Muscle of leg (tissue), 11 donors: ENCODE results near the gene SRSF1. TPM values are rescaled to one million over a fixed set of nuclear protein-coding genes. Genes with fewer than 3 reads are reported as not detected.
"Not testable (repeated sequence)": the region's sequence is repeated elsewhere in the genome, so short reads cannot be mapped to it uniquely, and the experiment has no call there.

ENCODE experiments used
- DNase-seq: peaks from one replicate; pipeline ENCODE4 v3.0.0; 2013
- H3K27ac ChIP-seq: one replicate; pipeline ENCODE4 v1.5.1; 2013; ENCODE audit warnings: mild to moderate bottlenecking, low read length, control low read depth
- H3K27me3 ChIP-seq: one replicate; pipeline ENCODE4 v1.6.1; 2013; ENCODE audit warnings: low read length; ENCODE audit not compliant: control insufficient read depth, insufficient read depth
- H3K36me3 ChIP-seq: one replicate; pipeline ENCODE4 v1.6.1; 2013; ENCODE audit warnings: low read length; ENCODE audit not compliant: control insufficient read depth, insufficient read depth
- H3K4me1 ChIP-seq: one replicate; pipeline ENCODE4 v1.6.1; 2013; ENCODE audit warnings: low read length; ENCODE audit not compliant: control insufficient read depth, insufficient read depth
- H3K4me3 ChIP-seq: one replicate; pipeline ENCODE4 v1.5.1; 2013; ENCODE audit warnings: low read length, control low read depth
- H3K9me3 ChIP-seq: replicated peaks from 2 replicates; pipeline ENCODE4 v1.6.1; 2013; ENCODE audit warnings: low read depth, low read length; ENCODE audit not compliant: control insufficient read depth
- WGBS: methylation state at CpG from one replicate; pipeline ENCODE4 v1.1.5; 2013; ENCODE audit warnings: missing lambda C conversion rate; ENCODE audit not compliant: insufficient coverage; 5-methylcytosine and 5-hydroxymethylcytosine counted together
- polyA plus RNA-seq, 8 donors: library from polyadenylated mRNA; unstranded; fragments of 120-200 nt; gene quantifications; one replicate each; pipeline versions ENCODE4 v1.2.1 to v1.2.3, GENCODE V29; 2013; ENCODE audit warnings: inconsistent platforms in 1 of 8, low replicate concordance in 1 of 8; ENCODE audit not compliant: insufficient read length in 8 of 8, insufficient read depth in 1 of 8
- total RNA-seq: library from RNA; stranded (reverse); fragments of 120-200 nt; gene quantifications from one replicate; pipeline ENCODE4 v1.2.4, GENCODE V29; 2013

The SRSF1 gene
- total and polyA plus RNA-seq, 9 donors = 161 to 241 (median 192) TPM

GRCh38 chr17:58047376-58048150, 40.5 kb upstream of the SRSF1 start:
- Histone ChIP-seq H3K36me3 (no peaks in the 10 kb centered on the region), H3K4me1 (no peaks in the 10 kb centered on the region), H3K9me3 (no peaks in the 10 kb centered on the region), H3K27me3 (peaks cover 4% of the 10 kb centered on the region), H3K27ac (no peak overlapping the region), H3K4me3 (no peak overlapping the region)
- 38% methylated on average over 3 of the region's 4 CpGs for WGBS
- DNase-seq = no peak

GRCh38 chr17:58046239-58047094, 39.4 kb upstream of the SRSF1 start:
- H3K27ac ChIP-seq = no peak overlapping the region

GRCh38 chr17:58044256-58044655, 37.2 kb upstream of the SRSF1 start:
- H3K4me3 ChIP-seq, H3K27ac ChIP-seq, H3K36me3 ChIP-seq, H3K4me1 ChIP-seq, H3K27me3 ChIP-seq, H3K9me3 ChIP-seq, DNase-seq: not testable (repeated sequence)
- WGBS = 84% methylated on average over 4 of the region's 6 CpGs

More at GRCh38 chr17:58046239-58047094, 39.4 kb upstream of the SRSF1 start:
- H3K4me3 ChIP-seq = no peak overlapping the region
- H3K27me3 ChIP-seq = peaks cover 4% of the 10 kb centered on the region
- H3K9me3 ChIP-seq = no peaks in the 10 kb centered on the region
- WGBS = 37% methylated on average over 7 of the region's 18 CpGs
- DNase-seq = no peak
- H3K4me1 ChIP-seq = no peaks in the 10 kb centered on the region
- no peaks in the 10 kb centered on the region for H3K36me3 ChIP-seq

- peaks cover 9% of the 10 kb centered on the region for H3K27me3 ChIP-seq
- no peaks in the 10 kb centered on the region for H3K4me1 ChIP-seq
- DNase-seq = no peak
- 96% methylated on average over 2 of the region's 5 CpGs for WGBS
- H3K36me3 ChIP-seq = no peaks in the 10 kb centered on the region
- H3K27ac ChIP-seq = no peak overlapping the region
- no peaks in the 10 kb centered on the region for H3K9me3 ChIP-seq
- no peak overlapping the region for H3K4me3 ChIP-seq
Observed at GRCh38 chr17:58043221-58044181, 36.5 kb upstream of the SRSF1 start.

GRCh38 chr17:58041161-58041560, 34.1 kb upstream of the SRSF1 start:
- Histone ChIP-seq H3K9me3 (no peaks in the 10 kb centered on the region), H3K36me3 (no peaks in the 10 kb centered on the region), H3K27me3 (peaks cover 5% of the 10 kb centered on the region), H3K4me3 (no peak overlapping the region), H3K4me1 (no peaks in the 10 kb centered on the region), H3K27ac (no peak overlapping the region)
- 38% methylated on average over 2 of the region's 5 CpGs for WGBS
- no peak for DNase-seq

- 65% methylated on average over 3 of the region's 8 CpGs for WGBS
- no peaks in the 10 kb centered on the region for H3K4me1 ChIP-seq
- no peaks in the 10 kb centered on the region for H3K36me3 ChIP-seq
- H3K27me3 ChIP-seq = peaks cover 5% of the 10 kb centered on the region
- DNase-seq = no peak
- no peak overlapping the region for H3K27ac ChIP-seq
- no peaks in the 10 kb centered on the region for H3K9me3 ChIP-seq
- no peak overlapping the region for H3K4me3 ChIP-seq
Observed at GRCh38 chr17:58040386-58040785, 33.3 kb upstream of the SRSF1 start.

- Histone ChIP-seq H3K9me3 (no peaks in the 10 kb centered on the region), H3K4me1 (no peaks in the 10 kb centered on the region), H3K4me3 (no peak overlapping the region), H3K36me3 (no peaks in the 10 kb centered on the region), H3K27ac (no peak overlapping the region), H3K27me3 (peaks cover 5% of the 10 kb centered on the region)
- 70% methylated on average over 2 of the region's 3 CpGs for WGBS
- DNase-seq = no peak
Observed at GRCh38 chr17:58039975-58040374, 32.9 kb upstream of the SRSF1 start.

- H3K9me3 ChIP-seq = no peaks in the 10 kb centered on the region
- no peaks in the 10 kb centered on the region for H3K36me3 ChIP-seq
- H3K27ac ChIP-seq = no peak overlapping the region
- no peaks in the 10 kb centered on the region for H3K27me3 ChIP-seq
- no peak for DNase-seq
- 66% methylated on average over 2 of the region's 6 CpGs for WGBS
- no peaks in the 10 kb centered on the region for H3K4me1 ChIP-seq
- H3K4me3 ChIP-seq = no peak overlapping the region
Observed at GRCh38 chr17:58032691-58033415, 25.8 kb upstream of the SRSF1 start.

- no peak for DNase-seq
- Histone ChIP-seq H3K36me3 (no peaks in the 10 kb centered on the region), H3K27ac (no peak overlapping the region), H3K27me3 (peaks cover 2% of the 10 kb centered on the region), H3K9me3 (no peaks in the 10 kb centered on the region), H3K4me1 (no peaks in the 10 kb centered on the region), H3K4me3 (no peak overlapping the region)
Observed at GRCh38 chr17:58028578-58028977, 21.5 kb upstream of the SRSF1 start.
